Endothelial cell of umbilical vein (primary cell): ENCODE measurements around the gene RASGRP1.

Source experiments
- CTCF ChIP-seq, 2 donors: IDR thresholded peaks; 1 replicate in 1 of 2; 2 replicates in 1 of 2; pipeline ENCODE4 v1.5.1; 2011; ENCODE audit warnings: low read length in 2 of 2, mild to moderate bottlenecking in 2 of 2, moderate library complexity in 2 of 2, control low read depth in 1 of 2, inconsistent platforms in 1 of 2, low read depth in 1 of 2; ENCODE audit not compliant: insufficient read depth in 1 of 2; ENCODE audit errors: extremely low read depth in 1 of 2
- EZH2 ChIP-seq: IDR thresholded peaks from 2 replicates; pipeline ENCODE4 v1.6.1; 2012; ENCODE audit warnings: borderline replicate concordance, low read depth, mild to moderate bottlenecking, moderate library complexity, low read length, inconsistent platforms; ENCODE audit not compliant: severe bottlenecking
- GATA2 ChIP-seq: IDR thresholded peaks from 2 replicates; pipeline ENCODE4 v1.7.0; 2011; ENCODE audit warnings: low read depth, mild to moderate bottlenecking, moderate library complexity, mixed read lengths, low read length; ENCODE audit not compliant: insufficient read length, insufficient read depth
- POLR2A ChIP-seq: IDR thresholded peaks from 2 replicates; pipeline ENCODE4 v1.6.1; 2012; ENCODE audit warnings: low read depth, mild to moderate bottlenecking, control low read depth, low read length
- POLR2AphosphoS5 ChIP-seq: IDR thresholded peaks from 2 replicates; pipeline ENCODE4 v1.6.1; 2012; ENCODE audit warnings: low read depth, mild to moderate bottlenecking, control low read depth, low read length, moderate library complexity; ENCODE audit not compliant: insufficient read depth

- TF ChIP-seq EZH2, result no peak
- TF ChIP-seq CTCF (IDR thresholded peaks at IDR 0.05; ENCODE audit: extremely low read depth in 1 of 2, insufficient read depth in 1 of 2, low read depth in 1 of 2, low read length in 2 of 2), result no peak
- no peak for TF ChIP-seq POLR2AphosphoS5
- no peak for TF ChIP-seq GATA2
- TF ChIP-seq POLR2A, result no peak
These were observed 23.6 kb downstream of the RASGRP1 start for GRCh38 chr15:38541026-38541425.
